ENCODE data around the gene CCDC57. TPM values are rescaled to one million over a fixed set of nuclear protein-coding genes. Genes with fewer than 3 reads are reported as not detected.
"Not testable (repeated sequence)": the region's sequence is repeated elsewhere in the genome, so short reads cannot be mapped to it uniquely, and the experiment has no call there.

CCDC57 gene
- polyA plus RNA-seq, 1 donor (not counting 4 experiments of a cell fraction or from before 2014, with no cell fraction given): 19.2 TPM

GRCh38 chr17:82175951-82176350, 36.7 kb downstream of the CCDC57 start:
- Histone ChIP-seq H3K4me1 (ENCODE audit: control insufficient read depth, extremely low read depth, insufficient read depth, low read length) (peaks cover 7% of the 10 kb centered on the region), H3K4me2 (ENCODE audit: control insufficient read depth, extremely low read depth, insufficient read depth, low read depth, low read length) (no peak overlapping the region), H3K9me3 (ENCODE audit: control insufficient read depth, low read depth, low read length) (no peaks in the 10 kb centered on the region), H4K20me1 (ENCODE audit: control insufficient read depth, extremely low read depth, insufficient read depth, low read length) (no peaks in the 10 kb centered on the region), H3K9ac (ENCODE audit: control insufficient read depth, extremely low read depth, insufficient read depth, low read length) (no peak overlapping the region), H3K4me3 (ENCODE audit: control insufficient read depth in 2 of 3, extremely low read depth in 1 of 3, insufficient read depth in 2 of 3, low read depth in 1 of 3, low read length in 3 of 3) (no peak overlapping the region), H3K27me3 (ENCODE audit: control insufficient read depth, extremely low read depth, insufficient read depth, low read length) (no peaks in the 10 kb centered on the region), H3K27ac (ENCODE audit: control insufficient read depth, insufficient read depth, low read length) (no peak overlapping the region), H3K79me2 (ENCODE audit: control insufficient read depth, insufficient read depth, low read length) (no peaks in the 10 kb centered on the region), H2AFZ (ENCODE audit: control insufficient read depth, low read length) (no peak overlapping the region), H3K36me3 (ENCODE audit: control insufficient read depth in 2 of 2, extremely low read depth in 1 of 2, insufficient read depth in 2 of 2, low read length in 2 of 2) (peaks cover 3 to 43% of the 10 kb centered on the region in 2 experiments), H3K9me1 (ENCODE audit: control insufficient read depth, extremely low read depth, insufficient read depth, low read length) (no peaks in the 10 kb centered on the region)
- no peak for FAIRE-seq
- TF ChIP-seq EZH2 (IDR thresholded peaks at IDR 0.05; ENCODE audit: low read length) (no peak), CTCF (optimal IDR thresholded peaks at IDR 0.05 in 1 of 3, IDR thresholded peaks at IDR 0.05 in 1 of 3, conservative IDR thresholded peaks at IDR 0.05 in 1 of 3; ENCODE audit: extremely low read depth in 1 of 3, insufficient read depth in 2 of 3, low read length in 3 of 3) (no peak)
- DNase-seq (ENCODE audit: low read depth, low spot score): no peak
- dilution Hi-C loops (cut with MboI; ENCODE audit: extremely low pct_ligation_motif_present, low sequenced_read_pairs): no loop called here

- TF ChIP-seq CTCF (optimal IDR thresholded peaks at IDR 0.05 in 1 of 3, IDR thresholded peaks at IDR 0.05 in 1 of 3, conservative IDR thresholded peaks at IDR 0.05 in 1 of 3; ENCODE audit: extremely low read depth in 1 of 3, insufficient read depth in 2 of 3, low read length in 3 of 3) (no peak), EZH2 (IDR thresholded peaks at IDR 0.05; ENCODE audit: low read length) (no peak)
- Histone ChIP-seq H3K9me3 (ENCODE audit: control insufficient read depth, low read depth, low read length) (no peaks in the 10 kb centered on the region), H3K9ac (ENCODE audit: control insufficient read depth, extremely low read depth, insufficient read depth, low read length) (no peak overlapping the region), H4K20me1 (ENCODE audit: control insufficient read depth, extremely low read depth, insufficient read depth, low read length) (no peaks in the 10 kb centered on the region), H3K79me2 (ENCODE audit: control insufficient read depth, insufficient read depth, low read length) (no peaks in the 10 kb centered on the region), H3K4me1 (ENCODE audit: control insufficient read depth, extremely low read depth, insufficient read depth, low read length) (peaks cover 7% of the 10 kb centered on the region), H3K4me2 (ENCODE audit: control insufficient read depth, extremely low read depth, insufficient read depth, low read depth, low read length) (no peak overlapping the region), H3K4me3 (ENCODE audit: control insufficient read depth in 2 of 3, extremely low read depth in 1 of 3, insufficient read depth in 2 of 3, low read depth in 1 of 3, low read length in 3 of 3) (no peak overlapping the region), H3K27ac (ENCODE audit: control insufficient read depth, insufficient read depth, low read length) (no peak overlapping the region), H3K36me3 (ENCODE audit: control insufficient read depth in 2 of 2, extremely low read depth in 1 of 2, insufficient read depth in 2 of 2, low read length in 2 of 2) (peaks cover 6 to 43% of the 10 kb centered on the region in 2 experiments), H2AFZ (ENCODE audit: control insufficient read depth, low read length) (no peak overlapping the region), H3K9me1 (ENCODE audit: control insufficient read depth, extremely low read depth, insufficient read depth, low read length) (no peaks in the 10 kb centered on the region), H3K27me3 (ENCODE audit: control insufficient read depth, extremely low read depth, insufficient read depth, low read length) (no peaks in the 10 kb centered on the region)
- dilution Hi-C loops (cut with MboI; ENCODE audit: extremely low pct_ligation_motif_present, low sequenced_read_pairs): no loop called here
- DNase-seq (ENCODE audit: low read depth, low spot score): no peak
- FAIRE-seq: no peak
Observed at GRCh38 chr17:82175201-82175600, 37.4 kb downstream of the CCDC57 start.

GRCh38 chr17:82174042-82174857, 38.4 kb downstream of the CCDC57 start:
- peaks cover 9 to 39% of the 10 kb centered on the region in 2 experiments for H3K36me3 ChIP-seq (ENCODE audit: control insufficient read depth in 2 of 2, extremely low read depth in 1 of 2, insufficient read depth in 2 of 2, low read length in 2 of 2)
- H4K20me1 ChIP-seq (ENCODE audit: control insufficient read depth, extremely low read depth, insufficient read depth, low read length); dilution Hi-C loops (cut with MboI; ENCODE audit: extremely low pct_ligation_motif_present, low sequenced_read_pairs); H3K27me3 ChIP-seq (ENCODE audit: control insufficient read depth, extremely low read depth, insufficient read depth, low read length); H3K4me3 ChIP-seq (ENCODE audit: control insufficient read depth in 2 of 3, extremely low read depth in 1 of 3, insufficient read depth in 2 of 3, low read depth in 1 of 3, low read length in 3 of 3); H3K4me2 ChIP-seq (ENCODE audit: control insufficient read depth, extremely low read depth, insufficient read depth, low read depth, low read length); H3K9ac ChIP-seq (ENCODE audit: control insufficient read depth, extremely low read depth, insufficient read depth, low read length); H3K9me3 ChIP-seq (ENCODE audit: control insufficient read depth, low read depth, low read length); H3K27ac ChIP-seq (ENCODE audit: control insufficient read depth, insufficient read depth, low read length); H3K79me2 ChIP-seq (ENCODE audit: control insufficient read depth, insufficient read depth, low read length); H3K9me1 ChIP-seq (ENCODE audit: control insufficient read depth, extremely low read depth, insufficient read depth, low read length); H3K4me1 ChIP-seq (ENCODE audit: control insufficient read depth, extremely low read depth, insufficient read depth, low read length); FAIRE-seq; H2AFZ ChIP-seq (ENCODE audit: control insufficient read depth, low read length); DNase-seq (ENCODE audit: low read depth, low spot score): not testable (repeated sequence)

Data from keratinocyte (primary cell).